ENCODE data around the gene NAA10.

Gene NAA10

GRCh38 chrX:153908219-153908860 lies 26.5 kb downstream of the NAA10 start:
- no peak for DNase-seq

- no peak for DNase-seq
Measured at GRCh38 chrX:153907456-153907855, 27.4 kb downstream of the NAA10 start.

GRCh38 chrX:153906126-153906917 lies 28.5 kb downstream of the NAA10 start:
- DNase-seq, result no peak

- DNase-seq, result no peak
Measured at GRCh38 chrX:153905481-153906095, 29.2 kb downstream of the NAA10 start.

GRCh38 chrX:153903991-153904957 lies 30.6 kb downstream of the NAA10 start, which contains the start of gene AVPR2:
AVPR2 (plus strand) TSS chrX:153904673; CDS start chrX:153905146, 473 bp downstream.
- DNase-seq, result no peak

- DNase-seq, result no peak
Measured at GRCh38 chrX:153903238-153903980, 31.4 kb downstream of the NAA10 start.

GRCh38 chrX:153902385-153902784 lies 32.5 kb downstream of the NAA10 start:
- DNase-seq, result no peak

- no peak for DNase-seq
Measured at GRCh38 chrX:153901753-153902140, 33.1 kb downstream of the NAA10 start.

- DNase-seq, result peak; percentile 87
Measured at GRCh38 chrX:153900831-153901752, 33.7 kb downstream of the NAA10 start.

GRCh38 chrX:153897899-153898298 lies 36.9 kb downstream of the NAA10 start:
- no peak for DNase-seq

GRCh38 chrX:153889123-153889522 lies 45.7 kb downstream of the NAA10 start:
- DNase-seq, result no peak

GRCh38 chrX:153888344-153888743 lies 46.5 kb downstream of the NAA10 start:
- DNase-seq, result no peak

GRCh38 chrX:153887385-153887784 lies 47.5 kb downstream of the NAA10 start:
- no peak for DNase-seq

- DNase-seq, result no peak
Measured at GRCh38 chrX:153886915-153887314, 47.9 kb downstream of the NAA10 start.

- no peak for DNase-seq
Measured at GRCh38 chrX:153885968-153886903, 48.6 kb downstream of the NAA10 start, which contains the start of gene L1CAM. L1CAM (minus strand) TSS chrX:153886173; CDS start chrX:153875836, 10,337 bp downstream.

- no peak for DNase-seq
Measured at GRCh38 chrX:153885208-153885787, 49.5 kb downstream of the NAA10 start.

GRCh38 chrX:153884590-153884989 lies 50.2 kb downstream of the NAA10 start:
- no peak for DNase-seq

GRCh38 chrX:153884136-153884535 lies 50.7 kb downstream of the NAA10 start:
- no peak for DNase-seq

Data from fibroblast of skin of abdomen (primary cell).